IMR-90 (cell line): ENCODE data around the gene POLR3E. TPM values are rescaled to one million over a fixed set of nuclear protein-coding genes. Genes with fewer than 3 reads are reported as not detected.

Experiments used
- ATAC-seq: fragments of 200-7000 bp; cut with Tn5 transposase; 2 replicates; pipeline ENCODE4 v1.9.1; 2020; ENCODE audit warnings: low read depth, mild to moderate bottlenecking, moderate library complexity
- BruUV-seq: library from RNA; stranded (reverse); fragments of 400-500 nt; replicated peaks from 2 replicates; lab custom pipeline; 2021; lab: Mats Ljungman, UMichigan
- CTCF ChIA-PET: fragments of 300-600 bp; formaldehyde crosslinking; extraction: SDS; loops from one replicate; lab custom pipeline; 2021; ENCODE audit warnings: antibody characterized with exemption; lab: Yijun Ruan, JAX
- POLR2A ChIA-PET: fragments of 300-600 bp; sonication (Branson Sonifier 250); formaldehyde crosslinking; loops from one replicate; lab custom pipeline; 2022; ENCODE audit warnings: antibody characterized with exemption; ENCODE audit not compliant: unreplicated experiment; lab: Charles Lee
- DNase-seq: peaks from one replicate; pipeline ENCODE4 v3.0.0; 2013
- H2AFZ ChIP-seq: replicated peaks from 2 replicates; pipeline ENCODE3; 2013; ENCODE audit warnings: low read length, mild to moderate bottlenecking; ENCODE audit not compliant: poor library complexity
- H2AK5ac ChIP-seq: 2 replicates; pipeline ENCODE4 v1.6.1; 2013; ENCODE audit warnings: low read depth, low read length, inconsistent platforms
- H2AK9ac ChIP-seq: replicated peaks from 2 replicates; pipeline ENCODE3; 2013; ENCODE audit warnings: mild to moderate bottlenecking, low read depth, low read length, moderate library complexity; ENCODE audit not compliant: poor library complexity
- H2BK120ac ChIP-seq: 2 replicates; pipeline ENCODE4 v1.6.1; 2013; ENCODE audit warnings: low read depth, low read length, inconsistent platforms
- H2BK15ac ChIP-seq: 3 replicates; pipeline ENCODE4 v1.6.1; 2013; ENCODE audit warnings: low read depth, low read length, inconsistent platforms
- H2BK20ac ChIP-seq: 2 replicates; pipeline ENCODE4 v1.6.1; 2013; ENCODE audit warnings: low read depth, mild to moderate bottlenecking, inconsistent platforms, low read length, moderate library complexity
- H2BK5ac ChIP-seq: 2 replicates; pipeline ENCODE4 v1.6.1; 2013; ENCODE audit warnings: mild to moderate bottlenecking, low read depth, low read length, inconsistent platforms; ENCODE audit not compliant: poor library complexity, severe bottlenecking
- H3K14ac ChIP-seq: replicated peaks from 2 replicates; pipeline ENCODE4 v1.6.1; 2013; ENCODE audit warnings: low read depth, low read length, inconsistent platforms
- H3K18ac ChIP-seq: 2 replicates; pipeline ENCODE4 v1.6.1; 2013; ENCODE audit warnings: low read depth, low read length, control low read depth
- H3K23ac ChIP-seq: 2 replicates; pipeline ENCODE4 v1.6.1; 2013; ENCODE audit warnings: low read depth, low read length, inconsistent platforms
- H3K27ac ChIP-seq: 2 replicates; pipeline ENCODE4 v1.5.1; 2013; ENCODE audit warnings: mild to moderate bottlenecking, control low read depth, low read length; ENCODE audit not compliant: insufficient read depth
- H3K27me3 ChIP-seq: 2 replicates; pipeline ENCODE4 v1.6.1; 2013; ENCODE audit warnings: low read length; ENCODE audit not compliant: control insufficient read depth, insufficient read depth
- H3K36me3 ChIP-seq: 2 replicates; pipeline ENCODE4 v1.6.1; 2013; ENCODE audit warnings: low read length, mixed read lengths; ENCODE audit not compliant: control insufficient read depth, insufficient read depth
- H3K4ac ChIP-seq: 2 replicates; pipeline ENCODE4 v1.6.1; 2013; ENCODE audit warnings: low read depth, low read length, inconsistent platforms
- H3K4me1 ChIP-seq: 2 replicates; pipeline ENCODE4 v1.6.1; 2013; ENCODE audit warnings: low read length, mixed read lengths; ENCODE audit not compliant: control insufficient read depth, insufficient read depth
- H3K4me2 ChIP-seq: 2 replicates; pipeline ENCODE4 v1.6.1; 2013; ENCODE audit warnings: low read depth, mild to moderate bottlenecking, control low read depth, low read length, moderate library complexity
- H3K4me3 ChIP-seq: 2 replicates; pipeline ENCODE4 v1.5.1; 2013; ENCODE audit warnings: low read depth, mild to moderate bottlenecking, control low read depth, low read length, moderate library complexity; ENCODE audit not compliant: insufficient read depth
- H3K56ac ChIP-seq: 2 replicates; pipeline ENCODE4 v1.6.1; 2013; ENCODE audit warnings: low read length, inconsistent platforms; ENCODE audit not compliant: insufficient read depth; ENCODE audit errors: extremely low read depth
- H3K79me1 ChIP-seq, 2 experiments: 2 replicates each; pipeline ENCODE4 v1.6.1; 2013; ENCODE audit warnings: low read length in 2 of 2, inconsistent platforms in 1 of 2, low read depth in 1 of 2
- H3K9ac ChIP-seq: 2 replicates; pipeline ENCODE4 v1.6.1; 2013; ENCODE audit warnings: low read depth, low read length, control low read depth
- H3K9me1 ChIP-seq: 2 replicates; pipeline ENCODE4 v1.6.1; 2013; ENCODE audit warnings: low read length, inconsistent platforms; ENCODE audit not compliant: insufficient read depth
- H3K9me3 ChIP-seq: 2 replicates; pipeline ENCODE4 v1.6.1; 2013; ENCODE audit warnings: low read length; ENCODE audit not compliant: control insufficient read depth, insufficient read depth
- H4K20me1 ChIP-seq: 2 replicates; pipeline ENCODE4 v1.6.1; 2013; ENCODE audit warnings: low read length, inconsistent platforms; ENCODE audit not compliant: insufficient read depth
- H4K5ac ChIP-seq: 2 replicates; pipeline ENCODE4 v1.6.1; 2013; ENCODE audit warnings: mild to moderate bottlenecking, low read depth, low read length, control low read depth
- H4K8ac ChIP-seq, 2 experiments: 2 replicates each; pipeline ENCODE4 v1.6.1; 2013; ENCODE audit warnings: low read depth in 2 of 2, low read length in 2 of 2, control low read depth in 1 of 2, inconsistent platforms in 1 of 2
- H4K91ac ChIP-seq: 2 replicates; pipeline ENCODE4 v1.6.1; 2013; ENCODE audit warnings: low read depth, low read length, inconsistent platforms; ENCODE audit not compliant: insufficient read depth
- BHLHE40 ChIP-seq: fragments of 150-350 bp; IDR thresholded peaks from 2 replicates; pipeline ENCODE4 v1.6.1; 2016; ENCODE audit warnings: mild to moderate bottlenecking, low read depth, low read length
- CEBPB ChIP-seq: IDR thresholded peaks from 2 replicates; pipeline ENCODE4 v1.6.1; 2012; ENCODE audit warnings: low read depth, low read length, improper control_type of control experiment
- CHD1 ChIP-seq: IDR thresholded peaks from 2 replicates; pipeline ENCODE4 v1.6.1; 2012; ENCODE audit warnings: low read depth, low read length, improper control_type of control experiment
- FOS ChIP-seq: fragments of 150-350 bp; IDR thresholded peaks from 2 replicates; pipeline ENCODE4 v1.6.1; 2016; ENCODE audit warnings: low read depth, low read length
- MAFK ChIP-seq: IDR thresholded peaks from 2 replicates; pipeline ENCODE4 v1.6.1; 2012; ENCODE audit warnings: low read depth, low read length, improper control_type of control experiment
- MAZ ChIP-seq: IDR thresholded peaks from 2 replicates; pipeline ENCODE4 v1.6.1; 2012; ENCODE audit warnings: low read depth, mild to moderate bottlenecking, low read length, improper control_type of control experiment, moderate library complexity, borderline replicate concordance
- MXI1 ChIP-seq: IDR thresholded peaks from 2 replicates; pipeline ENCODE4 v1.6.1; 2012; ENCODE audit warnings: low read depth, mild to moderate bottlenecking, low read length, moderate library complexity, borderline replicate concordance
- NFE2L2 ChIP-seq: fragments of 150-350 bp; IDR thresholded peaks from 2 replicates; pipeline ENCODE4 v1.6.1; 2016; ENCODE audit warnings: low read depth, mild to moderate bottlenecking, low read length
- POLR2A ChIP-seq: IDR thresholded peaks from 2 replicates; pipeline ENCODE4 v1.6.1; 2012; ENCODE audit warnings: mild to moderate bottlenecking, low read depth, low read length
- RAD21 ChIP-seq: IDR thresholded peaks from 2 replicates; pipeline ENCODE4 v1.6.1; 2012; ENCODE audit warnings: low read length, improper control_type of control experiment
- RCOR1 ChIP-seq: IDR thresholded peaks from 2 replicates; pipeline ENCODE4 v1.6.1; 2012; ENCODE audit warnings: mild to moderate bottlenecking, low read length, improper control_type of control experiment; ENCODE audit not compliant: insufficient replicate concordance
- RFX5 ChIP-seq: IDR thresholded peaks from 2 replicates; pipeline ENCODE4 v1.8.0; 2012; ENCODE audit warnings: low read depth, mild to moderate bottlenecking, low read length, moderate library complexity
- SMC3 ChIP-seq: fragments of 150-350 bp; IDR thresholded peaks from 2 replicates; pipeline ENCODE4 v1.6.1; 2016; ENCODE audit warnings: low read depth, mild to moderate bottlenecking, antibody characterized with exemption, low read length, moderate library complexity
- dilution Hi-C: fragments of 300-500 bp; cut with HindIII; formaldehyde crosslinking; loops from one replicate; pipeline ENCODE4 v1.14.3; 2018; ENCODE audit warnings: low sequenced_read_pairs; ENCODE audit not compliant: unreplicated experiment
- in situ Hi-C: fragments of 300-500 bp; cut with MboI; formaldehyde crosslinking; loops from 3 replicates; pipeline ENCODE4 v1.14.3; 2019; ENCODE audit warnings: low sequenced_read_pairs, inconsistent platforms, mixed read lengths
- intact Hi-C: fragments of 100-400 bp; cut with micrococcal nuclease; formaldehyde crosslinking; loops from 2 replicates; pipeline ENCODE4 v1.10.0; 2022
- polyA plus RNA-seq, 3 experiments: library from polyadenylated mRNA; depleted of rRNA; stranded (reverse); fragments of >200 nt; gene quantifications; 2 replicates each; pipeline ENCODE4 v1.2.3, GENCODE V29; 2012; ENCODE audit warnings: low replicate concordance in 1 of 3
- total RNA-seq: library from RNA; depleted of rRNA; stranded (reverse); fragments of >200 nt; gene quantifications from 2 replicates; pipeline ENCODE4 v1.2.3, GENCODE V29; 2012
- TF ChIP-seq, protein P1 (sequence below): fragments of 150-350 bp; IDR thresholded peaks from 2 replicates; pipeline ENCODE4 v1.6.1; 2017; ENCODE audit warnings: mild to moderate bottlenecking, antibody characterized with exemption, low read length, low read depth
- TF ChIP-seq, protein P2 (sequence below): fragments of 150-350 bp; IDR thresholded peaks from 2 replicates; pipeline ENCODE4 v1.6.1; 2016; ENCODE audit warnings: low read depth, mild to moderate bottlenecking, low read length, moderate library complexity, borderline replicate concordance
- TF ChIP-seq, protein P3 (sequence below): conservative IDR thresholded peaks from 2 replicates; pipeline ENCODE4 v1.5.1; 2012; ENCODE audit warnings: mild to moderate bottlenecking, low read depth, low read length, improper control_type of control experiment

POLR3E gene
- total and polyA plus RNA-seq, 2 of the 4 experiments (the other 2 are of a cell fraction) = 19.9 to 46.0 TPM

DNA sequence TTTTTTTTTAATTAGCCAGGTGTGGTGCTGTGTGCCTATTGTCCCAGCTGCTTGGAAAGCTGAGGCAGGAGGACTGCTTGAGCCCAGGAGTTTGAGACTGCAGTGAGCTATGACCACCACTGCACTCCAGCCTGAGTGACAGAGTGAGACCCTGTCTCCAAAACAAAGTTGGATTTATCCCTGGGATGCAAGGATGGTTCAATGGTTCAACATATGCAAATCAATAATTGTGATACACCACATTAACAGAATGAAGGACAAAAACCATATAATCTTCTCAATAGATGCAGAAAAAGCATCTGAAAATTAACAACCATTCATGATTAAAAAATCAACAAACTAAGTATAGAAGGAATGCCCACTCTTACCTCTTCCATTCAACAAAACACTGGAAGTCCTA, 43.7 kb downstream of the POLR3E start:
- H2BK120ac ChIP-seq = no peak overlapping the region
- in situ Hi-C loops = loop anchor here (25.0 kb wide), 1 partner anchor 1179 kb away; the partner anchor contains the start of genes DNAH3 and LDAF1
- H3K4me2 ChIP-seq = no peak overlapping the region
- POLR2A ChIA-PET = no interaction called here
- peaks cover 3% of the 10 kb centered on the region; the same call in 1 of the 2 replicates for H3K9me3 ChIP-seq
- H2AK5ac ChIP-seq = no peak overlapping the region
- peaks cover 4% of the 10 kb centered on the region; the same call in 1 of the 2 replicates for H4K20me1 ChIP-seq
- no peak overlapping the region for H3K18ac ChIP-seq
- no peak overlapping the region for H4K91ac ChIP-seq
- H2AFZ ChIP-seq = no peak overlapping the region
- intact Hi-C loops = no loop called here
- H3K14ac ChIP-seq = no peak overlapping the region
- no peak overlapping the region for H3K9ac ChIP-seq
- H3K4me1 ChIP-seq = 0 out of 2 replicates have a peak, but pooled peaks cover under 1% of the 10 kb centered on the region
- peaks cover 4% of the 10 kb centered on the region for H3K9me1 ChIP-seq
- TF ChIP-seq CHD1 (no peak), MXI1 (no peak), RFX5 (no peak), SMC3 (no peak), RCOR1 (no peak), POLR2A (no peak), FOS (no peak), CEBPB (no peak), MAFK (no peak), NFE2L2 (no peak), BHLHE40 (no peak), RAD21 (no peak), MAZ (no peak)
- TF ChIP-seq, protein P1, sequence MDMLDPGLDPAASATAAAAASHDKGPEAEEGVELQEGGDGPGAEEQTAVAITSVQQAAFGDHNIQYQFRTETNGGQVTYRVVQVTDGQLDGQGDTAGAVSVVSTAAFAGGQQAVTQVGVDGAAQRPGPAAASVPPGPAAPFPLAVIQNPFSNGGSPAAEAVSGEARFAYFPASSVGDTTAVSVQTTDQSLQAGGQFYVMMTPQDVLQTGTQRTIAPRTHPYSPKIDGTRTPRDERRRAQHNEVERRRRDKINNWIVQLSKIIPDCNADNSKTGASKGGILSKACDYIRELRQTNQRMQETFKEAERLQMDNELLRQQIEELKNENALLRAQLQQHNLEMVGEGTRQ = no peak
- TF ChIP-seq, protein P2, sequence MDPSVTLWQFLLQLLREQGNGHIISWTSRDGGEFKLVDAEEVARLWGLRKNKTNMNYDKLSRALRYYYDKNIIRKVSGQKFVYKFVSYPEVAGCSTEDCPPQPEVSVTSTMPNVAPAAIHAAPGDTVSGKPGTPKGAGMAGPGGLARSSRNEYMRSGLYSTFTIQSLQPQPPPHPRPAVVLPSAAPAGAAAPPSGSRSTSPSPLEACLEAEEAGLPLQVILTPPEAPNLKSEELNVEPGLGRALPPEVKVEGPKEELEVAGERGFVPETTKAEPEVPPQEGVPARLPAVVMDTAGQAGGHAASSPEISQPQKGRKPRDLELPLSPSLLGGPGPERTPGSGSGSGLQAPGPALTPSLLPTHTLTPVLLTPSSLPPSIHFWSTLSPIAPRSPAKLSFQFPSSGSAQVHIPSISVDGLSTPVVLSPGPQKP = no peak
- TF ChIP-seq, protein P3, sequence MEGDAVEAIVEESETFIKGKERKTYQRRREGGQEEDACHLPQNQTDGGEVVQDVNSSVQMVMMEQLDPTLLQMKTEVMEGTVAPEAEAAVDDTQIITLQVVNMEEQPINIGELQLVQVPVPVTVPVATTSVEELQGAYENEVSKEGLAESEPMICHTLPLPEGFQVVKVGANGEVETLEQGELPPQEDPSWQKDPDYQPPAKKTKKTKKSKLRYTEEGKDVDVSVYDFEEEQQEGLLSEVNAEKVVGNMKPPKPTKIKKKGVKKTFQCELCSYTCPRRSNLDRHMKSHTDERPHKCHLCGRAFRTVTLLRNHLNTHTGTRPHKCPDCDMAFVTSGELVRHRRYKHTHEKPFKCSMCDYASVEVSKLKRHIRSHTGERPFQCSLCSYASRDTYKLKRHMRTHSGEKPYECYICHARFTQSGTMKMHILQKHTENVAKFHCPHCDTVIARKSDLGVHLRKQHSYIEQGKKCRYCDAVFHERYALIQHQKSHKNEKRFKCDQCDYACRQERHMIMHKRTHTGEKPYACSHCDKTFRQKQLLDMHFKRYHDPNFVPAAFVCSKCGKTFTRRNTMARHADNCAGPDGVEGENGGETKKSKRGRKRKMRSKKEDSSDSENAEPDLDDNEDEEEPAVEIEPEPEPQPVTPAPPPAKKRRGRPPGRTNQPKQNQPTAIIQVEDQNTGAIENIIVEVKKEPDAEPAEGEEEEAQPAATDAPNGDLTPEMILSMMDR = no peak
- H2AK9ac ChIP-seq = no peak overlapping the region
- no peak overlapping the region for H3K4ac ChIP-seq
- no peak overlapping the region for H3K56ac ChIP-seq
- H2BK5ac ChIP-seq = no peak overlapping the region
- H3K79me1 ChIP-seq = peaks cover 10 to 35% of the 10 kb centered on the region in 2 experiments
- CTCF ChIA-PET = no interaction called here
- H3K4me3 ChIP-seq = no peak overlapping the region
- H2BK20ac ChIP-seq = no peak overlapping the region
- no peak overlapping the region for H4K8ac ChIP-seq
- no peak overlapping the region for H3K23ac ChIP-seq
- no peak overlapping the region for H3K27ac ChIP-seq
- H3K36me3 ChIP-seq = peaks cover 35% of the 10 kb centered on the region
- BruUV-seq = no TSS peak
- ATAC-seq (no peak), DNase-seq (no peak)
- H2BK15ac ChIP-seq = no peak overlapping the region
- dilution Hi-C loops = no loop called here
- no peaks in the 10 kb centered on the region for H3K27me3 ChIP-seq
- H4K5ac ChIP-seq = no peak overlapping the region
